ENCODE measurements around the gene GBF1. TPM values are rescaled to one million over a fixed set of nuclear protein-coding genes. Genes with fewer than 3 reads are reported as not detected.

The GBF1 gene
- total RNA-seq, 1 donor: 38.0 TPM

GRCh38 chr10:102264371-102264770, 19.0 kb downstream of the GBF1 start:
- peaks cover 68% of the 10 kb centered on the region for H4K20me1 ChIP-seq (ENCODE audit: insufficient read depth, low read length)
- no peaks in the 10 kb centered on the region for H3K27me3 ChIP-seq (ENCODE audit: insufficient read depth, low read length)
- no peak for DNase-seq (ENCODE audit: insufficient read length, low spot score, missing footprints)
- H3K79me2 ChIP-seq (ENCODE audit: insufficient read depth, low read length): peaks cover 67% of the 10 kb centered on the region
- H3K4me1 ChIP-seq (ENCODE audit: insufficient read depth, low read length): peaks cover 47% of the 10 kb centered on the region
- no peak overlapping the region for H3K4me2 ChIP-seq (ENCODE audit: insufficient read depth, low read length)
- H3K9me3 ChIP-seq (ENCODE audit: low read depth, low read length): no peaks in the 10 kb centered on the region
- no peak overlapping the region for H3K4me3 ChIP-seq (ENCODE audit: insufficient read depth, low read length)
- no peak for TF ChIP-seq CTCF (IDR thresholded peaks at IDR 0.05; ENCODE audit: extremely low read depth, low read depth, low read length)
- no peak overlapping the region for H3K27ac ChIP-seq (ENCODE audit: low read depth, low read length)
- H2AFZ ChIP-seq (ENCODE audit: low read length): no peak overlapping the region
- H3K36me3 ChIP-seq (ENCODE audit: insufficient read depth, low read length): peaks cover 21% of the 10 kb centered on the region

GRCh38 chr10:102266670-102267069, 21.3 kb downstream of the GBF1 start:
- Histone ChIP-seq H3K4me1 (ENCODE audit: insufficient read depth, low read length) (peaks cover 39% of the 10 kb centered on the region), H2AFZ (ENCODE audit: low read length) (no peak overlapping the region), H3K9me3 (ENCODE audit: low read depth, low read length) (no peaks in the 10 kb centered on the region), H3K36me3 (ENCODE audit: insufficient read depth, low read length) (peaks cover 13% of the 10 kb centered on the region), H3K27me3 (ENCODE audit: insufficient read depth, low read length) (no peaks in the 10 kb centered on the region), H3K4me3 (ENCODE audit: insufficient read depth, low read length) (no peak overlapping the region), H3K4me2 (ENCODE audit: insufficient read depth, low read length) (no peak overlapping the region), H3K79me2 (ENCODE audit: insufficient read depth, low read length) (peaks cover 72% of the 10 kb centered on the region), H3K27ac (ENCODE audit: low read depth, low read length) (no peak overlapping the region), H4K20me1 (ENCODE audit: insufficient read depth, low read length) (peaks cover 64% of the 10 kb centered on the region)
- no peak for DNase-seq (ENCODE audit: insufficient read length, low spot score, missing footprints)
- TF ChIP-seq CTCF (IDR thresholded peaks at IDR 0.05; ENCODE audit: extremely low read depth, low read depth, low read length): no peak

GRCh38 chr10:102267748-102268147, 22.4 kb downstream of the GBF1 start:
- no peak overlapping the region for H3K4me3 ChIP-seq (ENCODE audit: insufficient read depth, low read length)
- peak overlapping the region; percentile 28 for H3K4me2 ChIP-seq (ENCODE audit: insufficient read depth, low read length)
- no peaks in the 10 kb centered on the region for H3K9me3 ChIP-seq (ENCODE audit: low read depth, low read length)
- TF ChIP-seq CTCF (IDR thresholded peaks at IDR 0.05; ENCODE audit: extremely low read depth, low read depth, low read length): no peak
- peak overlapping the region; percentile 26 for H3K27ac ChIP-seq (ENCODE audit: low read depth, low read length)
- peaks cover 74% of the 10 kb centered on the region for H3K79me2 ChIP-seq (ENCODE audit: insufficient read depth, low read length)
- H3K27me3 ChIP-seq (ENCODE audit: insufficient read depth, low read length): no peaks in the 10 kb centered on the region
- DNase-seq (ENCODE audit: insufficient read length, low spot score, missing footprints): no peak
- H3K36me3 ChIP-seq (ENCODE audit: insufficient read depth, low read length): peaks cover 5% of the 10 kb centered on the region
- peaks cover 28% of the 10 kb centered on the region for H3K4me1 ChIP-seq (ENCODE audit: insufficient read depth, low read length)
- no peak overlapping the region for H2AFZ ChIP-seq (ENCODE audit: low read length)
- H4K20me1 ChIP-seq (ENCODE audit: insufficient read depth, low read length): peaks cover 62% of the 10 kb centered on the region

GRCh38 chr10:102268375-102268888, 23.1 kb downstream of the GBF1 start:
- peak overlapping the region; percentile 26 for H3K27ac ChIP-seq (ENCODE audit: low read depth, low read length)
- H3K36me3 ChIP-seq (ENCODE audit: insufficient read depth, low read length): no peaks in the 10 kb centered on the region
- H3K4me3 ChIP-seq (ENCODE audit: insufficient read depth, low read length): no peak overlapping the region
- peaks cover 73% of the 10 kb centered on the region for H3K79me2 ChIP-seq (ENCODE audit: insufficient read depth, low read length)
- peaks cover 25% of the 10 kb centered on the region for H3K4me1 ChIP-seq (ENCODE audit: insufficient read depth, low read length)
- no peak for TF ChIP-seq CTCF (IDR thresholded peaks at IDR 0.05; ENCODE audit: extremely low read depth, low read depth, low read length)
- H3K9me3 ChIP-seq (ENCODE audit: low read depth, low read length): no peaks in the 10 kb centered on the region
- H2AFZ ChIP-seq (ENCODE audit: low read length): no peak overlapping the region
- peak overlapping the region; percentile 28 for H3K4me2 ChIP-seq (ENCODE audit: insufficient read depth, low read length)
- no peaks in the 10 kb centered on the region for H3K27me3 ChIP-seq (ENCODE audit: insufficient read depth, low read length)
- no peak for DNase-seq (ENCODE audit: insufficient read length, low spot score, missing footprints)
- peaks cover 62% of the 10 kb centered on the region for H4K20me1 ChIP-seq (ENCODE audit: insufficient read depth, low read length)

All from osteoblast (primary cell).